Panc1 (cell line): ENCODE measurements around the gene CLPTM1. TPM values are rescaled to one million over a fixed set of nuclear protein-coding genes. Genes with fewer than 3 reads are reported as not detected.

ENCODE experiments used
- ATAC-seq: fragments of 200-7000 bp; cut with Tn5 transposase; 2 replicates; pipeline ENCODE4 v1.9.1; 2020; ENCODE audit warnings: mild to moderate bottlenecking, moderate library complexity
- BruUV-seq: library from RNA; stranded (reverse); fragments of 400-500 nt; replicated peaks from 2 replicates; lab custom pipeline; 2021; lab: Mats Ljungman, UMichigan
- CTCF ChIA-PET: fragments of 300-600 bp; sonication (Branson Sonifier 250); formaldehyde crosslinking; loops from one replicate; lab custom pipeline; 2022; ENCODE audit warnings: antibody characterized with exemption; lab: Charles Lee
- POLR2A ChIA-PET: fragments of 300-600 bp; sonication (Branson Sonifier 250); formaldehyde crosslinking; loops from one replicate; lab custom pipeline; 2022; ENCODE audit warnings: antibody characterized with exemption; lab: Charles Lee
- DNase-seq: peaks from one replicate; pipeline ENCODE4 v3.0.0-alpha.2; 2010; ENCODE audit warnings: low read depth, low spot score
- H3K27ac ChIP-seq: 2 replicates; pipeline ENCODE4 v1.5.1; 2011; ENCODE audit warnings: mild to moderate bottlenecking, low read length, inconsistent platforms
- H3K27me3 ChIP-seq: fragments of 200-500 bp; sonication (Bioruptor generic); 2 replicates; pipeline ENCODE4 v1.6.0; 2014; ENCODE audit warnings: low read length, inconsistent platforms; ENCODE audit not compliant: control insufficient read depth, insufficient read depth
- H3K36me3 ChIP-seq: fragments of 200-500 bp; sonication (Bioruptor generic); 2 replicates; pipeline ENCODE4 v1.5.1; 2014; ENCODE audit warnings: inconsistent platforms, mild to moderate bottlenecking, low read length, moderate library complexity; ENCODE audit not compliant: control insufficient read depth, insufficient read depth
- H3K4me1 ChIP-seq: 2 replicates; pipeline ENCODE4 v1.5.1; 2011; ENCODE audit warnings: inconsistent platforms, mild to moderate bottlenecking, low read length, moderate library complexity; ENCODE audit not compliant: control insufficient read depth, insufficient read depth
- H3K4me3 ChIP-seq, 2 experiments: 2 replicates each; pipeline ENCODE4 v1.5.1; 2011 to 2012; ENCODE audit warnings: low read depth in 2 of 2, low read length in 2 of 2, mild to moderate bottlenecking in 2 of 2, inconsistent platforms in 1 of 2, moderate library complexity in 1 of 2
- H3K9me3 ChIP-seq: fragments of 200-500 bp; sonication (Bioruptor generic); 2 replicates; pipeline ENCODE4 v1.5.1; 2014; ENCODE audit warnings: low read depth, mild to moderate bottlenecking, inconsistent platforms, low read length, moderate library complexity; ENCODE audit not compliant: control insufficient read depth, insufficient read depth
- CTCF ChIP-seq: fragments of 450-650 bp; IDR thresholded peaks from 2 replicates; pipeline ENCODE4 v1.5.1; 2017; ENCODE audit warnings: mild to moderate bottlenecking
- POLR2AphosphoS5 ChIP-seq: IDR thresholded peaks from 2 replicates; pipeline ENCODE4 v1.6.1; 2012; ENCODE audit warnings: mild to moderate bottlenecking, low read depth, low read length, moderate library complexity
- REST ChIP-seq, 2 experiments: IDR thresholded peaks; 2 replicates each; pipeline ENCODE4 v1.6.1; 2011 to 2012; ENCODE audit warnings: low read depth in 2 of 2, control low read depth in 1 of 2, low read length in 1 of 2, mild to moderate bottlenecking in 1 of 2, moderate library complexity in 1 of 2; ENCODE audit not compliant: insufficient read depth in 1 of 2
- SIN3A ChIP-seq: IDR thresholded peaks from 2 replicates; pipeline ENCODE4 v1.6.1; 2012; ENCODE audit warnings: low read depth, mild to moderate bottlenecking, low read length, moderate library complexity, borderline replicate concordance; ENCODE audit not compliant: insufficient read depth
- TCF7L2 ChIP-seq: IDR thresholded peaks from 2 replicates; pipeline ENCODE4 v1.6.1; 2011; ENCODE audit warnings: mild to moderate bottlenecking, low read depth, low read length, inconsistent platforms
- in situ Hi-C: cut with HindIII; loops from 2 replicates; pipeline ENCODE4 v1.10.0; 2016; ENCODE audit warnings: low sequenced_read_pairs, low pct_unique_long_range_greater_than_20kb
- intact Hi-C: fragments of 100-400 bp; cut with micrococcal nuclease; formaldehyde crosslinking; loops from one replicate; pipeline ENCODE4 v1.10.0; 2022; ENCODE audit not compliant: unreplicated experiment
- total RNA-seq: library from RNA; stranded (reverse); gene quantifications from one replicate; pipeline ENCODE4 v1.2.1, GENCODE V29; 2021; ENCODE audit not compliant: unreplicated experiment

The CLPTM1 gene
- total RNA-seq, 1 experiment from 2014 or later = 98.4 TPM

GRCh38 chr19:44905437-44906160 is 49.6 kb upstream of the CLPTM1 start, which contains the start of gene APOE:
Gene APOE (plus strand): TSS chr19:44905796. CDS start chr19:44906625, 829 bp downstream.
- Histone ChIP-seq H3K9me3 (no peaks in the 10 kb centered on the region), H3K27me3 (no peaks in the 10 kb centered on the region), H3K36me3 (no peaks in the 10 kb centered on the region), H3K4me1 (peaks cover 13% of the 10 kb centered on the region), H3K4me3 (peak within 1 kb of the TSS; percentile 51 to 76), H3K27ac (peak within 1 kb of the TSS; percentile 79)
- DNase-seq = no peak
- TF ChIP-seq POLR2AphosphoS5 (peak; percentile 71; the same call in 1 of the 2 replicates), TCF7L2 (no peak)
- peak; percentile 59 for ATAC-seq
- BruUV-seq = TSS peak; percentile 61
- in situ Hi-C loops (no loop called here), intact Hi-C loops (no loop called here)
- POLR2A ChIA-PET = interaction anchor here (0.6 kb wide), 1 partner anchor 161 kb away, joined by 3 read pairs; no protein-coding TSS in a partner anchor
- CTCF ChIA-PET = interaction anchor here (0.7 kb wide), 2 partner anchors 146 to 567 kb away, joined by 5 to 12 read pairs; no protein-coding TSS in a partner anchor

DNA sequence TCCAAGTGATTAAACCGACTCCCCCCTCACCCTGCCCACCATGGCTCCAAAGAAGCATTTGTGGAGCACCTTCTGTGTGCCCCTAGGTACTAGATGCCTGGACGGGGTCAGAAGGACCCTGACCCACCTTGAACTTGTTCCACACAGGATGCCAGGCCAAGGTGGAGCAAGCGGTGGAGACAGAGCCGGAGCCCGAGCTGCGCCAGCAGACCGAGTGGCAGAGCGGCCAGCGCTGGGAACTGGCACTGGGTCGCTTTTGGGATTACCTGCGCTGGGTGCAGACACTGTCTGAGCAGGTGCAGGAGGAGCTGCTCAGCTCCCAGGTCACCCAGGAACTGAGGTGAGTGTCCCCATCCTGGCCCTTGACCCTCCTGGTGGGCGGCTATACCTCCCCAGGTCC is 47.6 kb upstream of the CLPTM1 start:
- TF ChIP-seq SIN3A (no peak), POLR2AphosphoS5 (no peak), REST (IDR thresholded peaks at IDR 0.05; ENCODE audit: insufficient read depth in 1 of 2, low read depth in 2 of 2, low read length in 1 of 2) (no peak), TCF7L2 (no peak)
- BruUV-seq = no TSS peak
- Histone ChIP-seq H3K27me3 (no peaks in the 10 kb centered on the region), H3K9me3 (no peaks in the 10 kb centered on the region), H3K36me3 (no peaks in the 10 kb centered on the region), H3K4me1 (peaks cover 13% of the 10 kb centered on the region), H3K4me3 (no peak overlapping the region), H3K27ac (no peak overlapping the region)
- in situ Hi-C loops (no loop called here), intact Hi-C loops (no loop called here)
- ATAC-seq (no peak), DNase-seq (no peak)
- ChIA-PET POLR2A (no interaction called here), CTCF (interaction anchor here (0.5 kb wide), 1 partner anchor 218 kb away, joined by 15 read pairs; no protein-coding TSS in a partner anchor)

- Histone ChIP-seq H3K4me1 (peaks cover 13% of the 10 kb centered on the region), H3K27me3 (no peaks in the 10 kb centered on the region), H3K4me3 (no peak overlapping the region), H3K27ac (no peak overlapping the region), H3K9me3 (no peaks in the 10 kb centered on the region), H3K36me3 (no peaks in the 10 kb centered on the region)
- ATAC-seq (no peak), DNase-seq (no peak)
- in situ Hi-C loops (no loop called here), intact Hi-C loops (no loop called here)
- TF ChIP-seq CTCF (no peak), SIN3A (no peak), REST (IDR thresholded peaks at IDR 0.05; ENCODE audit: insufficient read depth in 1 of 2, low read depth in 2 of 2, low read length in 1 of 2) (no peak), TCF7L2 (no peak), POLR2AphosphoS5 (no peak)
- ChIA-PET CTCF (interaction anchor here (0.5 kb wide), 1 partner anchor 219 kb away, joined by 15 read pairs; no protein-coding TSS in a partner anchor), POLR2A (no interaction called here)
- no TSS peak for BruUV-seq
These were observed 46.9 kb upstream of the CLPTM1 start for GRCh38 chr19:44908074-44908835.
